Fibroblast of skin of abdomen (primary cell): ENCODE results near the gene MIER1. TPM values are rescaled to one million over a fixed set of nuclear protein-coding genes. Genes with fewer than 3 reads are reported as not detected.
"Not testable (repeated sequence)": the region's sequence is repeated elsewhere in the genome, so short reads cannot be mapped to it uniquely, and the experiment has no call there.

Experiments
- DNase-seq: peaks from one replicate; pipeline ENCODE4 v3.0.0-alpha.2; 2013
- polyA plus RNA-seq, 2 experiments: library from polyadenylated mRNA; unstranded; fragments of 120-200 nt; gene quantifications; one replicate each; pipeline ENCODE4 v1.2.1, GENCODE V29; 2013; ENCODE audit not compliant: insufficient read length in 2 of 2

MIER1 gene
- polyA plus RNA-seq (2013, experiment 1 of 2; ENCODE audit: insufficient read length) = 31.9 TPM
- 28.3 TPM for polyA plus RNA-seq (2013, experiment 2 of 2; ENCODE audit: insufficient read length)

- peak; percentile 99 for DNase-seq
These were observed at the start of gene MIER1, which contains the start of gene DNAI4 for GRCh38 chr1:66924756-66925557. TSS of gene MIER1 (plus strand) at chr1:66924990. CDS start at chr1:66925029, 39 bp downstream. TSS of gene DNAI4 (minus strand) at chr1:66924856. CDS start at chr1:66924831, 25 bp downstream.

GRCh38 chr1:66876664-66877063 lies 48.1 kb upstream of the MIER1 start:
- no peak for DNase-seq

- no peak for DNase-seq
These were observed 35.8 kb upstream of the MIER1 start for GRCh38 chr1:66889030-66889429.

- no peak for DNase-seq
These were observed 34.2 kb upstream of the MIER1 start for GRCh38 chr1:66890621-66891020.

GRCh38 chr1:66893712-66894111 lies 31.1 kb upstream of the MIER1 start:
- DNase-seq = no peak

- DNase-seq = not testable (repeated sequence)
These were observed 9.6 kb upstream of the MIER1 start for GRCh38 chr1:66915203-66915602.

GRCh38 chr1:66916320-66916719 lies 8.5 kb upstream of the MIER1 start:
- no peak for DNase-seq

- DNase-seq = no peak
These were observed 7.3 kb upstream of the MIER1 start for GRCh38 chr1:66917476-66917875.

GRCh38 chr1:66919063-66919462 lies 5.7 kb upstream of the MIER1 start:
- no peak for DNase-seq

GRCh38 chr1:66919828-66920227 lies 5.0 kb upstream of the MIER1 start:
- DNase-seq = no peak

GRCh38 chr1:66920543-66920942 lies 4.2 kb upstream of the MIER1 start:
- no peak for DNase-seq

- no peak for DNase-seq
These were observed 744 bp downstream of the MIER1 start for GRCh38 chr1:66925558-66925910.

GRCh38 chr1:66925944-66926343 lies 1.2 kb downstream of the MIER1 start:
- no peak for DNase-seq

GRCh38 chr1:66927528-66927927 lies 2.7 kb downstream of the MIER1 start:
- DNase-seq = no peak

GRCh38 chr1:66929146-66929688 lies 4.4 kb downstream of the MIER1 start:
- DNase-seq = no peak

- no peak for DNase-seq
These were observed 4.9 kb downstream of the MIER1 start for GRCh38 chr1:66929691-66929998.

- DNase-seq = peak; percentile 95
These were observed 5.4 kb downstream of the MIER1 start for GRCh38 chr1:66929999-66930822.

- DNase-seq = no peak
These were observed 6.0 kb downstream of the MIER1 start for GRCh38 chr1:66930823-66931174.

- DNase-seq = no peak
These were observed 6.8 kb downstream of the MIER1 start for GRCh38 chr1:66931590-66931989.

- no peak for DNase-seq
These were observed 7.5 kb downstream of the MIER1 start for GRCh38 chr1:66932291-66932690.

- DNase-seq = no peak
These were observed 9.3 kb downstream of the MIER1 start for GRCh38 chr1:66933887-66934700.

- no peak for DNase-seq
These were observed 12.9 kb downstream of the MIER1 start for GRCh38 chr1:66937529-66938234.
